ENCODE measurements around the gene CCDC68.

CCDC68 gene

GRCh38 chr18:54928236-54928635, 31.0 kb downstream of the CCDC68 start:
- no peaks in the 10 kb centered on the region for H3K4me1 ChIP-seq (ENCODE audit: control insufficient read depth in 5 of 5, insufficient read depth in 5 of 5, low read length in 5 of 5)
- H3K36me3 ChIP-seq (ENCODE audit: control insufficient read depth in 5 of 5, insufficient read depth in 5 of 5, low read length in 5 of 5): no peaks in the 10 kb centered on the region
- H3K27ac ChIP-seq (ENCODE audit: low read depth, low read length): no peak overlapping the region
- H3K9me3 ChIP-seq (ENCODE audit: control insufficient read depth in 5 of 5, low read length in 5 of 5): no peaks in the 10 kb centered on the region
- no peak overlapping the region for H3K9ac ChIP-seq (ENCODE audit: low read length in 5 of 5)
- H3K27me3 ChIP-seq (ENCODE audit: control insufficient read depth in 5 of 5, insufficient read depth in 4 of 5, low read length in 5 of 5): no peaks in the 10 kb centered on the region
- H3K4me3 ChIP-seq (ENCODE audit: low read depth in 1 of 5, low read length in 5 of 5): no peak overlapping the region

- Histone ChIP-seq H3K9ac (ENCODE audit: low read length in 5 of 5) (no peak overlapping the region), H3K36me3 (ENCODE audit: control insufficient read depth in 5 of 5, insufficient read depth in 5 of 5, low read length in 5 of 5) (no peaks in the 10 kb centered on the region), H3K9me3 (ENCODE audit: control insufficient read depth in 5 of 5, low read length in 5 of 5) (no peaks in the 10 kb centered on the region), H3K27ac (ENCODE audit: low read depth, low read length) (no peak overlapping the region), H3K4me3 (ENCODE audit: low read depth in 1 of 5, low read length in 5 of 5) (no peak overlapping the region), H3K4me1 (ENCODE audit: control insufficient read depth in 5 of 5, insufficient read depth in 5 of 5, low read length in 5 of 5) (no peaks in the 10 kb centered on the region), H3K27me3 (ENCODE audit: control insufficient read depth in 5 of 5, insufficient read depth in 4 of 5, low read length in 5 of 5) (no peaks in the 10 kb centered on the region)
These were observed 32.5 kb downstream of the CCDC68 start for GRCh38 chr18:54926593-54927325.

GRCh38 chr18:54924948-54925347, 34.3 kb downstream of the CCDC68 start:
- Histone ChIP-seq H3K9ac (ENCODE audit: low read length in 5 of 5) (no peak overlapping the region), H3K4me3 (ENCODE audit: low read depth in 1 of 5, low read length in 5 of 5) (no peak overlapping the region), H3K36me3 (ENCODE audit: control insufficient read depth in 5 of 5, insufficient read depth in 5 of 5, low read length in 5 of 5) (no peaks in the 10 kb centered on the region), H3K9me3 (ENCODE audit: control insufficient read depth in 5 of 5, low read length in 5 of 5) (no peaks in the 10 kb centered on the region), H3K27me3 (ENCODE audit: control insufficient read depth in 5 of 5, insufficient read depth in 4 of 5, low read length in 5 of 5) (no peaks in the 10 kb centered on the region), H3K27ac (ENCODE audit: low read depth, low read length) (no peak overlapping the region), H3K4me1 (ENCODE audit: control insufficient read depth in 5 of 5, insufficient read depth in 5 of 5, low read length in 5 of 5) (no peaks in the 10 kb centered on the region)

- Histone ChIP-seq H3K4me1 (ENCODE audit: control insufficient read depth in 5 of 5, insufficient read depth in 5 of 5, low read length in 5 of 5) (no peaks in the 10 kb centered on the region), H3K36me3 (ENCODE audit: control insufficient read depth in 5 of 5, insufficient read depth in 5 of 5, low read length in 5 of 5) (no peaks in the 10 kb centered on the region), H3K9ac (ENCODE audit: low read length in 5 of 5) (no peak overlapping the region), H3K27me3 (ENCODE audit: control insufficient read depth in 5 of 5, insufficient read depth in 4 of 5, low read length in 5 of 5) (no peaks in the 10 kb centered on the region), H3K27ac (ENCODE audit: low read depth, low read length) (no peak overlapping the region), H3K4me3 (ENCODE audit: low read depth in 1 of 5, low read length in 5 of 5) (no peak overlapping the region), H3K9me3 (ENCODE audit: control insufficient read depth in 5 of 5, low read length in 5 of 5) (no peaks in the 10 kb centered on the region)
These were observed 35.8 kb downstream of the CCDC68 start for GRCh38 chr18:54923339-54923956.

- no peak overlapping the region for H3K4me3 ChIP-seq (ENCODE audit: low read depth in 1 of 5, low read length in 5 of 5)
- H3K27me3 ChIP-seq (ENCODE audit: control insufficient read depth in 5 of 5, insufficient read depth in 4 of 5, low read length in 5 of 5): no peaks in the 10 kb centered on the region
- no peaks in the 10 kb centered on the region for H3K4me1 ChIP-seq (ENCODE audit: control insufficient read depth in 5 of 5, insufficient read depth in 5 of 5, low read length in 5 of 5)
- peaks cover 0 to 3% (median 0%) of the 10 kb centered on the region in 5 donors for H3K36me3 ChIP-seq (ENCODE audit: control insufficient read depth in 5 of 5, insufficient read depth in 5 of 5, low read length in 5 of 5)
- H3K27ac ChIP-seq (ENCODE audit: low read depth, low read length): no peak overlapping the region
- no peaks in the 10 kb centered on the region for H3K9me3 ChIP-seq (ENCODE audit: control insufficient read depth in 5 of 5, low read length in 5 of 5)
- H3K9ac ChIP-seq (ENCODE audit: low read length in 5 of 5): no peak overlapping the region
These were observed 39.8 kb downstream of the CCDC68 start for GRCh38 chr18:54919412-54919811.

- no peak overlapping the region for H3K27ac ChIP-seq (ENCODE audit: low read depth, low read length)
- no peaks in the 10 kb centered on the region for H3K9me3 ChIP-seq (ENCODE audit: control insufficient read depth in 5 of 5, low read length in 5 of 5)
- no peak overlapping the region for H3K9ac ChIP-seq (ENCODE audit: low read length in 5 of 5)
- no peaks in the 10 kb centered on the region for H3K27me3 ChIP-seq (ENCODE audit: control insufficient read depth in 5 of 5, insufficient read depth in 4 of 5, low read length in 5 of 5)
- H3K36me3 ChIP-seq (ENCODE audit: control insufficient read depth in 5 of 5, insufficient read depth in 5 of 5, low read length in 5 of 5): peaks cover 0 to 3% (median 0%) of the 10 kb centered on the region in 5 donors
- no peaks in the 10 kb centered on the region for H3K4me1 ChIP-seq (ENCODE audit: control insufficient read depth in 5 of 5, insufficient read depth in 5 of 5, low read length in 5 of 5)
- no peak overlapping the region for H3K4me3 ChIP-seq (ENCODE audit: low read depth in 1 of 5, low read length in 5 of 5)
These were observed 41.2 kb downstream of the CCDC68 start for GRCh38 chr18:54918060-54918459.

- H3K27me3 ChIP-seq (ENCODE audit: control insufficient read depth in 5 of 5, insufficient read depth in 4 of 5, low read length in 5 of 5): no peaks in the 10 kb centered on the region
These were observed 42.8 kb downstream of the CCDC68 start for GRCh38 chr18:54916507-54916906.

GRCh38 chr18:54914816-54915215, 44.4 kb downstream of the CCDC68 start:
- no peak overlapping the region for H3K9ac ChIP-seq (ENCODE audit: low read length in 5 of 5)
- no peak overlapping the region for H3K4me3 ChIP-seq (ENCODE audit: low read depth in 1 of 5, low read length in 5 of 5)
- H3K9me3 ChIP-seq (ENCODE audit: control insufficient read depth in 5 of 5, low read length in 5 of 5): no peaks in the 10 kb centered on the region
- no peaks in the 10 kb centered on the region for H3K27me3 ChIP-seq (ENCODE audit: control insufficient read depth in 5 of 5, insufficient read depth in 4 of 5, low read length in 5 of 5)
- peaks cover 0 to 3% (median 0%) of the 10 kb centered on the region in 5 donors for H3K36me3 ChIP-seq (ENCODE audit: control insufficient read depth in 5 of 5, insufficient read depth in 5 of 5, low read length in 5 of 5)
- no peak overlapping the region for H3K27ac ChIP-seq (ENCODE audit: low read depth, low read length)
- H3K4me1 ChIP-seq (ENCODE audit: control insufficient read depth in 5 of 5, insufficient read depth in 5 of 5, low read length in 5 of 5): no peaks in the 10 kb centered on the region

More at GRCh38 chr18:54916507-54916906, 42.8 kb downstream of the CCDC68 start:
- no peak overlapping the region for H3K9ac ChIP-seq (ENCODE audit: low read length in 5 of 5)
- peaks cover 0 to 3% (median 0%) of the 10 kb centered on the region in 5 donors for H3K36me3 ChIP-seq (ENCODE audit: control insufficient read depth in 5 of 5, insufficient read depth in 5 of 5, low read length in 5 of 5)
- H3K4me3 ChIP-seq (ENCODE audit: low read depth in 1 of 5, low read length in 5 of 5): no peak overlapping the region
- no peak overlapping the region for H3K27ac ChIP-seq (ENCODE audit: low read depth, low read length)
- no peaks in the 10 kb centered on the region for H3K4me1 ChIP-seq (ENCODE audit: control insufficient read depth in 5 of 5, insufficient read depth in 5 of 5, low read length in 5 of 5)
- H3K9me3 ChIP-seq (ENCODE audit: control insufficient read depth in 5 of 5, low read length in 5 of 5): no peaks in the 10 kb centered on the region

GRCh38 chr18:54911551-54911950, 47.7 kb downstream of the CCDC68 start:
- H3K27ac ChIP-seq (ENCODE audit: low read depth, low read length): no peak overlapping the region
- no peaks in the 10 kb centered on the region for H3K9me3 ChIP-seq (ENCODE audit: control insufficient read depth in 5 of 5, low read length in 5 of 5)
- H3K4me3 ChIP-seq (ENCODE audit: low read depth in 1 of 5, low read length in 5 of 5): no peak overlapping the region
- no peaks in the 10 kb centered on the region for H3K36me3 ChIP-seq (ENCODE audit: control insufficient read depth in 5 of 5, insufficient read depth in 5 of 5, low read length in 5 of 5)
- no peaks in the 10 kb centered on the region for H3K27me3 ChIP-seq (ENCODE audit: control insufficient read depth in 5 of 5, insufficient read depth in 4 of 5, low read length in 5 of 5)
- no peaks in the 10 kb centered on the region for H3K4me1 ChIP-seq (ENCODE audit: control insufficient read depth in 5 of 5, insufficient read depth in 5 of 5, low read length in 5 of 5)
- no peak overlapping the region for H3K9ac ChIP-seq (ENCODE audit: low read length in 5 of 5)

- H3K4me1 ChIP-seq (ENCODE audit: control insufficient read depth in 5 of 5, insufficient read depth in 5 of 5, low read length in 5 of 5): no peaks in the 10 kb centered on the region
- no peak overlapping the region for H3K9ac ChIP-seq (ENCODE audit: low read length in 5 of 5)
- H3K9me3 ChIP-seq (ENCODE audit: control insufficient read depth in 5 of 5, low read length in 5 of 5): no peaks in the 10 kb centered on the region
- H3K27ac ChIP-seq (ENCODE audit: low read depth, low read length): no peak overlapping the region
- no peaks in the 10 kb centered on the region for H3K36me3 ChIP-seq (ENCODE audit: control insufficient read depth in 5 of 5, insufficient read depth in 5 of 5, low read length in 5 of 5)
- no peaks in the 10 kb centered on the region for H3K27me3 ChIP-seq (ENCODE audit: control insufficient read depth in 5 of 5, insufficient read depth in 4 of 5, low read length in 5 of 5)
- no peak overlapping the region for H3K4me3 ChIP-seq (ENCODE audit: low read depth in 1 of 5, low read length in 5 of 5)
These were observed 48.9 kb downstream of the CCDC68 start for GRCh38 chr18:54910161-54910919.

All from subcutaneous abdominal adipose tissue (tissue), 5 donors.